Endometrial microvascular endothelial cells (primary cell): ENCODE measurements around the gene CCDC187. TPM values are rescaled to one million over a fixed set of nuclear protein-coding genes. Genes with fewer than 3 reads are reported as not detected.

Experiments
- in situ Hi-C: cut with HindIII; loops from 2 replicates; pipeline ENCODE4 v1.10.0; 2017; ENCODE audit warnings: low sequenced_read_pairs, low pct_unique_long_range_greater_than_20kb; ENCODE audit errors: inconsistent ontology term
- total RNA-seq: library from RNA; depleted of rRNA; stranded (reverse); fragments of >200 nt; gene quantifications from one replicate; pipeline ENCODE4 v1.2.3, GENCODE V29; 2015; ENCODE audit errors: inconsistent ontology term

Gene CCDC187
- total RNA-seq, 1 donor from 2014 or later, result not detected

DNA sequence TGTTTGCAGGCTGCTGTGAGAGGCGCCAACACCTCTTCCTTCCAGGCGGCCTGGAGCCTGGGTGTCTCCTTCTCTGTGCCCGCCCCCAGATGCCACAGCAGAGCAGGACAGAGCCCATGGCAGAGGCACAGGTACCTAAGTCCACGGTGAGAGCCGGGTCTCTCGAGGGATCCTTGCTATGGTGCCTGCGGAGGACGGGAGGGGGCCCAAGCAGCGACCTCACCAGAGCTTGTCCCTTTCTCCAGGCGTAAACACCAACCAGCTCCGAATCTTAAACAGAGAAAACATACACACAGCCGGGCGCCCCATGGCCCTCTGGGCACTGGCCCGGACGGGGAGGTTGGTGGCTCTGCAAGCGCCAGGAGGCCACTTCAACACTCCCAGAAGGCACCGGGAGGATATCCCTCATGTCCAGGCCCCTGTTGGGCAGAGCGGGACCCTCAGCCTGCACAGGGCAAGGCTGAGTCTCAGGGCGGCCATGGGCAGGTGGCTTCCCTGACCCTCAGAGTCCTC is 11.8 kb downstream of the CCDC187 start:
- in situ Hi-C loops, result no loop called here

DNA sequence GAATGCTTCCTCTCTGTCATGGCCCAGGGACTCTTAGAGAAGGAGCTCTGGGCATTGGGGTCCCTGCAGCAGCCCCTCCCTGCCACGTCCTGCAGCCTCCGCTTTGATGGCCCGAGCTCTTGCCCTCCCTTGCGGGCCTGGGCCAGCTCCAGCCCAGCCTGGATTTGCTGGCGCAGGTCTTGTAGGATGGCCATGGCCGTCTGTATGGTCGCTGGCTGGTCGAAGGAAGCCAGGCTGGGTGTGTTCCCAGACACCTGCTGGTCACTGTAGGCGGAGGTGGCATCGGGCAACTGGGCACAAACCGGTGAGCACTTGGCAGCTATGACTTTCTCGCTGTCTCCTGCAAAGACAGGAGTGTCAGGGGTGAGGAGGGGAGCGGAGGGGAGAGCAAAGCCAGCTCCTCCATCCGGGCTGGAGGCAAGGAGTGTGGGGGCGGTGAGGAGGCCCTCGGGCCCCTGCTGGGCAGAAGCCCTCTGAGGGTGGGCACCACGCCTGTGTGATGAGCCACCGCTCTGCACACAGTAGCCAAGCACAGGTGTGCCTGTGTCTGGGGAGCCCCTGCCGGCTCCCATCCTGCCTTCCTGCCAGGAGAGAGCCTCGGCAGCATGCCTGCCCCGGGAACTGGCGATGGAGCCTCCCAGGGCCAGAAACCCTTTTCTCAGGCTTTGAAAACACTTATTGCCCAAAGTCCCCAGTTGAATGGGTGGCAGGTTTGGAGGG is 12.4 kb downstream of the CCDC187 start:
- in situ Hi-C loops, result no loop called here

DNA sequence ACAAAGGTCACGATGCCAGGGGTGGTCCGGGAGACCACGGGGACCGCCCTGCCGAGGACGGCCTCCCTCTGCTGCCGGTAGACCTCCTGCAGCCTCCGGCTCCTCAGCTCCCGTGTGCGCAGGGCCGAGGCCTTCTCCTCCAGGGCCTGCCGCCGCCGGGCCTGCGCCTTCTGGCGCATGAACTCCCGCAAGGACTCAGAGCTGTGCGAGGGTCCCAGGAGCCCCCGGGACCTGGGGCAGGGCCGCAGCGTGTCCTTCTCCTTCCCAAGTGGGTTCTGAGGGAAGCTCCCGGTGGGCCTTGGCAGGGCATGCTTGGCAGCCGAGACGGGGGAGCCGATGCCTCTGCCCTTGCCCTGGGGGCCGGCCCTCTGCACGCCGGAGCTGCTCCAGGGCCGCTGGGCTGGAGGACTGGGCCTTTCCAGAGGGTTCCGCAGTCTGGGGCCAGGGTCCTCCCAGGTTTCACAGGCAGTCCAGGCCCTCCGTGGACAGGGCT is 13.3 kb downstream of the CCDC187 start:
- in situ Hi-C loops, result no loop called here

DNA sequence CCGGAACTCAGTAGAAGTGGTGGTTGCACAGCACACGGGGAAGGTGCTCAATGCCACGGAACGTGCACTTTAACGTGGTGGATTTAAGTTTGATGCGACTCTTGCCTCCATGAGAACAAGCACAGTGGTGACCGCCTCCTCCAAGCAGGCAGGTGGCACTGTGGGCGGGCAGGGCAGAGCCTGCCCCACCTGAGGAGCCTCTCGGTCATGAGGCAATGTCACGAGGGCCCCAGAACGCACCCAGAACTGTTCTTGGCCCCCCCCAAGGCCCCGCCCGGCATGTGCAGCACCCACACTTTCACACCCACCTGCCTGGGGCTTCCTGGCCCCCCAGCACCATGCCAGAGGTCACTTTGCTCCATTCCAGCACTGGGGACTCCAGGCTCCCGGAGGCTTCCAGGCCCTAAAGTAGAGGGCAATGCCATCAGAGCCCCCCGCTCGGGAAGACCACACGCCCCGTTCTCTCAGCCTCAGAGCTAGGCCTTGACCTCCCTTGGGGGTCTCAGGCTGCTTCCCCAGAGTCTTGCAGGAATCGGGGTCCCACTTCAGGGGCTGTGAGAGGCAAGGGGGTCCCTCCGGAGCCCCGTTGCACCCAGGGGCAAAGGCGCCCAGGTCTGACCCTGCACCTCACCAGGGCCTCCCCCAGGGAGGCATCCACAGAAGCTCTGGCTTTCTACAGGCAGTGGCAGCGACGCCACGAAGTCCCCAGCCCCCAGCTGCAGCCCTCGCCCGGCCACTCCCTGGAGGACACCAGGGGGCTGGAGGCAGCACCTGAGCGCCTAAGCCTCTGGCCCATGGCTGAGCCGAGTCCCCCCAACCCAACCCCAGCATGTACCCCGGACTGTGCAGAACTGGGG is 14.0 kb downstream of the CCDC187 start:
- in situ Hi-C loops, result no loop called here

DNA sequence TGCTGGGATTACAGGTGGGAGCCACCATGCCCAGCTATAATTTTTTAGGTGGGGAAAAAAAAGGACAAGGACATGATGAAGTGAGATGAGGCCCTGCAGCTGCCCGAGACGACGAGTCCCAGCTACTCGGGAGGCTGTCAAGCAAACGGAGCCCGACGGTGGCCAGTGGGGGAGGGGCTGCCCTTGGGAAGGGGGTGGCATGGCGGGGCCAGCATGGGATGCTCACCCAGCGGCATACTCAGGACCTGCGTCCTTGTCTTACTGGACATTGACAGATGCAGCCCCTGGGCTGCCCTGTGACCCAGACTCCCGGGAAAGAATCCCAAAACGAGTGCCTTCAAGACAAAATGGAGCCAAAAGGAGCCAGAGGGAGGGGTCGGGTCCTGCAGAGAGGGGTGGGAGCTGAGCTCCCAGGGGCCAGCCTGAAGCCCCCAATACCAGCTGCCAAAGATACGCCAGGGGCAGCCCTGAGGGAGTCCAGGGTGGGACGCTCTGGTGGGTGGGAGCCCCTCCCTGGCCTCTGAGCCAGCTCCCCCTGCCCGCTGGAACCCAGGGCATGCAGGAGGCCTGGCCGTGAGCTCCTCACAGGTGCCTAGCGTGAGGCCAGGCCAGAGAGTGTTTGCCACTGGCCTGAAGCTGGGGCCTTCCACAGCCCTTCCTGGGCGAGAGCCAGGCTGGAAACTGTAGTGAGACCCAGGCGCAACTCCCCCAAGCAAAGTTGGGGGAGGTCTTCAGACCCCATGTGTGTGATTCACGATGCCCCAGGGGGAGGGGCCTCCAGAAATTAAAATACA is 15.7 kb downstream of the CCDC187 start:
- in situ Hi-C loops, result no loop called here

DNA sequence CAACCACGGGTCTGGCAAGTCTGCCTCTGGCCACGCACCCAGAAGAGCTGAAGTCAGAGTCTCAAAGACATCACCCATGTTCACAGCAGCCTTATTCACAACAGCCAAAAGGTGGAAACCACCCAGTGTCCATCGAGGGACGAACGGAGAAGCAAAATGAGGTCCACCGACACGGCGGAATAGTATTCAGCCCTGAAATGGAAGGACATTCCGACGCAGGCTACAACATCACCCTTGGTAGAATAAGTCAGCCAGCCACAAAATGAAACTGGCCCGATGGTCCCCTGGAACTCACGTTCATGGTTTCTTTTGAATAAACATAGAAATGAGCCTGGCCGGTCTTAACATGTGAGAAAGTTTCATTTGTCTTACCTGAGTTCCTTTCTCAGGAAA is 16.9 kb downstream of the CCDC187 start:
- in situ Hi-C loops, result no loop called here

DNA sequence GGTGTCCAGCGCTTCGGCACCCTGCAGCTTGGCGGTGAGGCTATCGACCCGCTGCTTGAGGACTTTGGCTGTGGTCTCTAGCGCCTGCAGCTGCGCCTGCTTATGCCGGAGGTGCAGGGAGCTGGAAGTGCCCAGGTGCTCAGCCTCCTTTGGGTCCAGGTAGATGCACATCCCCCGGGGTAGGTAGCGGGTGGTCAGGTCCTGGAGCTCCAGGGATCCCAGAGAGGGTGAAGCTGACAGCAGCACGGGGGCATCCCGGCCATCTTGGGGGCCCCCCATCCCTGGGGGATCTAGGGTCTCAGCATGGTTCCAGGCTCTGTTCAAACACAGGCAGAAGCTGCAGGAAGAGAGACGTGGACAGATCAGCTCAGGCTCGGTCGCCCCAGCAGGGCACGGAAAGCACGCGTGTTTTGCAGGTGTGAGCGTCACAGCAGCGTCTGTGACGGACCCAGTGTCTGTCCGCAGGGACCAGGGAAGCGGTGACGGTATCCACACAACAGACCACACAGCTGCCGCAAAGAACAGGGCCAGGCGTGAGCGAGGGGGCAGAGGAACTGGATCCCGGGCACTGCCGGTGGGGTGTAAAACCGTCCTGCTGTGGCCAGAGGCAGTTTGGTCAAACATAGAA is 17.4 kb downstream of the CCDC187 start:
- in situ Hi-C loops, result no loop called here

DNA sequence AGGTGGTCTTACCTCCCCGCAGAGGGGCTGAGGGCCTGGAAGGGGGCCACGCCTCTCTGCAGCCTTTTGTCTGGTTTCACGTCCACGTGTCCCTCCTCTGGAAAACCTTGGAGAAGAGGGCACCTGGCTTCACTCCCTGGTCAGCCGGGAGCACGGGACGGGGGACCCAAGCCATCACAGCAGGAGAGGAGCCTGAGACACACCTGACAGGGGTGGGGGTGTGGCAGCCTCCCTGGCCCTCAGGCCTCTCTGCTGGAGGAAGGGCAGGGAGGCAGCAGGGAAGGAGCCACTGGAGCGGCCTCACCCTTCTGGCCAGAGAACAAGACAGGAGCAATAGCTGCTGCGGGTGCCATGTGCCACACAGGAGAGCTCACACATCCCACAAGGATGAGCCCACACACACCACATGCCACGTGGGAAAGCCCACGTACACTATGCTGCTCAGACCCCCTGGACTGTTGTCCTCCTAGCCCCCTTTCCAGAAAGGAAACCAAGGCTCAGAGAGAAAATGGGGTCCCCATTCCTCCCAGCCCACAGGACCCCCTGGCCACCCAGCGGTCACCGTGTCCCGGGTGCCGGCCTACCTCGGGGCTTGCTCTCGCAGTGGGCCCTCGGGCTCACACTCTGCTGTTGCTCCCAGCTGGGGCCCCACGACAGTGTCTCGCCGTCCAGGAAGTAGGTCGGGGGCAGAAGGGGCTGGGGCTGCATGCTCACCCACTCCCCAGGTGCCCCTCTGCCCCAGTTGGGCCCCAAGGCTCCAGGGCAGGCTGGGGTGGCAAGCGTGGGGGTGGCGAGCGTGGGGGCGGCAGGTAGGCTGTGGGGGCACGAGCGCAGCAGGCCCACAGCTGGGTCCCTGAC is 18.2 kb downstream of the CCDC187 start:
- in situ Hi-C loops, result no loop called here

DNA sequence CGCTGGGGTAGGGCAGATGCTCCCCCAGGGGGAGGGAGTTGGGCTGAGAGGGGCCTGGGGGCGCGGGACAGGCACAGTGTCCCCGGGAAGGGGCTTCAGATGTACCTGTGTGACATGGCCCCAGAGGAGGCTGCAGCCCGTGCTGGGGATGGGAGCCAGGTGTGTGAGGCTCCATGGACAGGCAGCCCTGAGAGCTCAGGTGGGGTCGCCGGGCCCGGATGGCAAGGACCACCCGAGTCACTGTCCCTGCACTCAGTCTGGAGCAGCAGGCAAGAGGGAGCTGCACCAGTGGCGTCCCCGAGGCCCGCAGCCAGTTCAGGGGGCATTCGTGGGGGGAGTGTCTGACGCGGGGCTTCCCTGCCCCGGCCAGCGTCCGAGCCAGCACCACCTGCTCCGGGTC is 18.9 kb downstream of the CCDC187 start:
- in situ Hi-C loops, result no loop called here

DNA sequence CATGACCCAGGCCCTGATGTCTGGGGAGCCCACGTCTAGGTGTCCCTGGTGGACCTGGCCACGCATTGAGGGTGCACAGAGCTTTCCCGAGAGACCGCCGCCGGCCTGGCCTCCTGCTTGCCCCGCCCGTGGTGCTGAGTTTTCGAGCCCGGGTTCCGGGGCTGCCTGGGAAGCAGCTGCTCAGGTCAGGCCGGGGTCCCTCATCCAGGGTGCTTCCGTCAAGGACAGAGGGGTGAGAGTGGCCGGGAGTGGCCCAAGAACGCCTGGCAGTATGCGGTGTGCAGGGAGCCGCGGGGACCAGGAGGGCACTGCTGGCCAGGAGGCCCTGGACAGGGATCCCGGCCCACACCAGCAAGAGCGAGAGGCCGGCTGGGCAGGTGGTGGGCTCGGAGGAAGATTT is 19.6 kb downstream of the CCDC187 start:
- in situ Hi-C loops, result no loop called here

DNA sequence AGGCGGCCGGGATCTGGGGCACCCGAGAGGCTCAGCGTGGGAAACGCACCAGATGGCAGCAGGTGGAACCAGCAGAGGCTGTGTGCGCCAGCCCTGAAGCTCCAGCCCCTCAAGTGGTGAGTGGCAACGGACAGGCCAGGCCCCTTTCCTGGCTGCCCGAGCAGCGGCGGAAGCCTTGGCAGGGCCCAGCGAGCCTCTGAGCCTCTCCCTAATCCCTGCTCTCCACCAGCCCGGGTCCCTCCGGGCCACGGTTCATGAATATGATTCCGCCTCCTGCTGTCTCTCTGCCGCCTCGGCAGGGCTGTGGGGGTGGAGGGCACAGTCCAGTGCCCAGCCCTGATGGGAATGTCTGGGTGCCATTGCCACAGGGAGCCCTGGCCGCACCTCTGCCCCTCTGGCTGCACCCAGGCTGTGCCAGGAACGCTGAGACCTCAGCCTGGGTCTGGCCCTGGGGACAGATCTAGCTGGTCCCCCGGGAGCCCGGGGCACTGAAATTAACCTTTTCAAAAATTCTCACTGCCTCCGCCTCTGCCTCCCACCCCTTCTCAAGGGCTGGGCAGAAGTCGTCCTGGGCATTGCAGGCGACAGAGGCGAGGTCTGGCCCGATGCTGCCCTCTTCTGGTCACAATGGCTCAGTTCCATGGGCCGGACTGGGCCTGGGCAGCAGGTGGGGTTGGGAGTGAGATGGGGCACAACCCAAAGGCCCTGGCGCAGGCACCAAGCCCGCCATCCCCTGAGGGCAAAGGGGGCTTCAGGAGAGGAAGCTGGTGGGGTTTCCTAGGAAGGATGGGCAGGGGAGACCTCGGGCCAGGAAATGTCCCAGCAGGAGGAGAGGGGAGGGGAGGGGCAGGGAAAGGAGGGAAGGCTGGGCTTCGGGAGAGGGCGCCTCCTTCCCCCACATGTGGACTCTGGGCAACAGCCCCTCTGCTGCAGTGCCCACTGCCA is 20.3 kb downstream of the CCDC187 start:
- in situ Hi-C loops, result no loop called here

DNA sequence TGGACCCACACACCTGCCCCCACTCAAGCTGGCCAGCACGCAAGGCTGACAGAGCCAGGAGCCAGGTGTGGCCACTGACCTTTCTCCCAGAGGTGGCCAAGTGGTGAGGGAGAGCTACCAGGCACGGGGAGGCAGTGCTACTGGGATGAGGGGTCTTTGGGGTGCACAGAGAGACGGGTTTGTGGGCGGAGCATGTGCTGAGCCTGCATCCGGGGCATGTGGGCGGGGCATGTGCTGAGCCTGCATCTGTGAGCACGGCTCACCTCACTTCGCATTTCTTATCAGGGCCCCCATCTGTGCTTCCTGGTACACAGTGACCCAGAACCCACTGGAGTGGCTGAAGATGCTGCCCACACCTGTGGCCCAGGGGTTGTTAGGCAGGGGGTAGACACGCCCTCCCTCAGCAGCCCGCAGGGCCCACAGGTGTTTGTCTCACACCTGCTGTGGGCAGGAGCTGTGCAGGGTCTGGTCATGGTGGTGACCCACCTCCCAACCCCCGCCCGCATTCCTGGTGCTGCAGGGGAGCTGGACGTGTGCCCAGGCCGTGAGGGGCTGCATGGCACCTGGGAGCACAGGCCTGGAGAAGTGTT is 21.5 kb downstream of the CCDC187 start:
- in situ Hi-C loops, result no loop called here

DNA sequence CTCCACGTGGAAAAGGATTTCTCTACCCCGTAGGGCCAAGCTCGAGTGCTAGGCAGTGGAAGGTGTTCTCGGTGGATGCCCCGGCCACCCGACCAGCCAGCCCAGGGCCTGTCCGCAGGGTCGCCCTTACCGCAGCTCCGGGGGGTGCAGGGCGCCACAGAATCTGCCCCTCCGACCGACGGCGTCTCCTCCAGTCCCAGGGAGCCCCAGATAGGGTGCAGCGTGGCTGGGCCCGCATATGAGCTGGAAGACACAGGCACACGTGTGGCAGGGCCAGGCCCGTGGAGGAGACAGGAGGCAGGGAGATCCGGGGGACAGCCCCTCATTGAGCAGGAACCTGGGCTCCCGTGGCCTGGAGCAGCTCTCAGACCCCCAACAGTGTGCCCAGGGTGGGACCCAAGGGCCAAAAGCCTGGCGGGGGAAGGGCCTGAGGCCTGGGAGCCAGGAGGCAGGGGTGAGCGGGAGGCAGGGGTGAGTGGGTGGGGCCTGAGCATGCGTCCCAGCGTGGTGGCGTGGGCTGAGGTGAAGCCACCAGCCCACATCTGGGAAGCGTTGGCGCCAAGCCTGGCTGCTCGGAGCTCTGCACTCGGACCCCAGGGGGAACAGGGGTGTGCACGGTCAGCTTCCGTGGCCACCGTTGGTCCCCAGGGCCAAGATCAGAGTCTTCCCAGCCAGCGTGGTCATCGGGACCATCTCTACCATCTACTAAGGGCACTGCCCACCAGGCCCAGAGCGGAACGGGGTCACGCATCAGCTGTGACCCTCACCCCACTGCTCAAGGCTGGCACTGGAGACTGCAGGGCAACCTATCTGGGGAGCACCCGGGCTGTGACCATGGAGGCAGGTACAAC is 22.2 kb downstream of the CCDC187 start:
- in situ Hi-C loops, result no loop called here

DNA sequence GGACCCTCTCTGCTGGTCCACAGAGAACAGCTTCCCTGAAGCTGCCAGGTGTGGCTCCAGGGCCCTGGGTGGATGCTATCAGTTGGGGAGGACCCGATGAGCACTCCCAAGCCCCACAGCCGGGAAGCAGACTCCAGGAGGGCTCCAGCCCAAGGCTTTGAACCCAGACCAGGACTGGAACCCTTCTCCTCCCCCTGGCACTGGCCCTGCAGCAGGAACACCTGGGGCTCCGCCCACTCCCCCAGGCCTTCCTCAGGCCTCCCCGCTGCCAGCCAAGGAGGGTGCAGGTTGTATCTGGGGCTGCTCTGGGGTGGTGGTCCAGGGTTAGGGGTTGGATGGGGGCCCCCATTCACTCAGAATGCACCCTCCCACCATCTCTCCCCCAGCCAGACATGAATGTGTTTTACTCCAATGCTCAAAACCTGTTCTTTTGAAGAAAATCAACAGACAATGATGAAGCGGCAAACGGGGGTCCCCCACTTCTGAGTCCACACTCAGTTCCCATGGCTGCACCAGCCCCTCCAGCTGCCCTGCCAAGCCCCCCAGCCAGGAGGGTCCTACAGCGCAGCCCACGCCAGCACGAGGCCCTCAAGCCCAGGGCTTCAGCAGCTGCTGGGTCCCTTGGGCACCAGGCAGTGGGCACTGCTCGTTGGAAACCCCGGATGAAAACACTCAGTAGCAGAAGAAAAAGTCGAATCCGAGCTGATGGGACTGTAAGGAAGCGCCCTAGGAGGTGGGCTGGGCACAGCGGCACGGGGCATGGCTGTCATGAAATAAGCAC is 23.2 kb downstream of the CCDC187 start:
- in situ Hi-C loops, result no loop called here

DNA sequence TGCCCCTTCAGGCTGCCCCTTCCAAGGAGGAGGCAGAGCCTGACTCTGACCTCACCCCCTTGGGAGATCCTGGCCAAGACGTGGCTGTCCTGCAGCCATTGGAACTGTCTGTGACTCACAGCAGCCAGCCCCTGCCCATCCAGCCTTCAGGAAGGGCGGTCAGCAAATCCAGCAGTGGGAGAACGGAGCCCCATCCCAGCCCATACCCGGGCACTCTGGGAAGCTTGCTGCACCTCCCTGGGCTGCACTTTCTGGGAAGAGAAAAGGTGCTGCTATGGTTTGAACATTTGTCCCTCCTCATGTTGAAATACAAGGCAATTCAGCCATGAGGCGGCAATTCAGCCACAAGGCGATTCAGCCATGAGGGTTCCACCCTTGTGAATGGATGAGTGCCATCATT is 24.4 kb downstream of the CCDC187 start:
- in situ Hi-C loops, result no loop called here
